Suppressor macrophage treated with lipopolysaccharide for 1 hour (primary cell): ENCODE data around the gene TACC3.
A peak's percentile ranks its signal among the peaks of the same experiment; 100 is the strongest.

ENCODE experiments used
- DNase-seq, 3 donors: peaks; one replicate each; pipeline ENCODE4 v3.0.0-alpha.2; 2020 to 2022

TACC3 gene

GRCh38 chr4:1721003-1721665, at the start of gene TACC3, which contains the start of gene TMEM129:
Gene TACC3 (plus strand): TSS chr4:1721521. CDS start chr4:1723422, 1,901 bp downstream.
Gene TMEM129 (minus strand): TSS chr4:1721323. CDS start chr4:1720837, 486 bp downstream.
- peak; percentile 92 to 98 (median 96) for DNase-seq

- DNase-seq: no peak
Measured at GRCh38 chr4:1673671-1674070, 47.6 kb upstream of the TACC3 start.

- no peak for DNase-seq
Measured at GRCh38 chr4:1674682-1675081, 46.6 kb upstream of the TACC3 start.

- no peak for DNase-seq
Measured at GRCh38 chr4:1675136-1675801, 46.1 kb upstream of the TACC3 start.

GRCh38 chr4:1675802-1676137, 45.6 kb upstream of the TACC3 start:
- no peak for DNase-seq

GRCh38 chr4:1676605-1677525, 44.5 kb upstream of the TACC3 start:
- DNase-seq: no peak

- DNase-seq: no peak
Measured at GRCh38 chr4:1678244-1678643, 43.1 kb upstream of the TACC3 start.

- no peak for DNase-seq
Measured at GRCh38 chr4:1682860-1683259, 38.5 kb upstream of the TACC3 start.

- peak; percentile 25 to 43 (median 26) for DNase-seq
Measured at GRCh38 chr4:1683261-1683735, 38.0 kb upstream of the TACC3 start.

GRCh38 chr4:1683736-1684505, 37.4 kb upstream of the TACC3 start, which contains the start of gene FAM53A:
Gene FAM53A (minus strand): TSS chr4:1684313. CDS start chr4:1668741, 15,572 bp downstream.
- peak; percentile 91 to 98 (median 97) for DNase-seq

- no peak for DNase-seq
Measured at GRCh38 chr4:1684506-1685234, 36.7 kb upstream of the TACC3 start.

GRCh38 chr4:1685235-1686150, 35.8 kb upstream of the TACC3 start:
- no peak for DNase-seq

- DNase-seq: no peak
Measured at GRCh38 chr4:1686440-1687036, 34.8 kb upstream of the TACC3 start.

- DNase-seq: no peak
Measured at GRCh38 chr4:1690698-1691097, 30.6 kb upstream of the TACC3 start.

GRCh38 chr4:1691737-1692373, 29.5 kb upstream of the TACC3 start:
- DNase-seq: no peak

GRCh38 chr4:1693131-1693896, 28.0 kb upstream of the TACC3 start:
- DNase-seq: peak; percentile 83 to 92 (median 90)

GRCh38 chr4:1695913-1696312, 25.4 kb upstream of the TACC3 start:
- DNase-seq: no peak

GRCh38 chr4:1701671-1702070, 19.6 kb upstream of the TACC3 start:
- peak; percentile 36 to 50 (median 37) for DNase-seq

- no peak for DNase-seq
Measured at GRCh38 chr4:1703867-1704266, 17.5 kb upstream of the TACC3 start.
